Measurements from ENCODE around the gene ASTN2. TPM values are rescaled to one million over a fixed set of nuclear protein-coding genes. Genes with fewer than 3 reads are reported as not detected.

Gene ASTN2
- total and polyA plus RNA-seq, 2 experiments from 2014 or later: 7.0 to 24.6 TPM

- H3K79me2 ChIP-seq (replicated peaks; ENCODE audit: insufficient read depth): no peaks in the 10 kb centered on the region
- TF ChIP-seq NANOG (IDR thresholded peaks at IDR 0.05; ENCODE audit: borderline replicate concordance): no peak
- TF ChIP-seq STAT1 (IDR thresholded peaks at IDR 0.05; ENCODE audit: unreplicated experiment): no peak
- no peak for TF ChIP-seq JUNB (IDR thresholded peaks at IDR 0.05; ENCODE audit: unreplicated experiment)
- TF ChIP-seq POLR2AphosphoS5 (IDR thresholded peaks at IDR 0.05; ENCODE audit: low read depth): no peak
- no peak for TF ChIP-seq ZNF331 (CRISPR knock-in tag; IDR thresholded peaks at IDR 0.05; ENCODE audit: low read depth)
- TF ChIP-seq ZNF462 (CRISPR knock-in tag; IDR thresholded peaks at IDR 0.05): no peak
- TF ChIP-seq REST (IDR thresholded peaks at IDR 0.05; ENCODE audit: unreplicated experiment): no peak
- no peak for TF ChIP-seq ETS1 (IDR thresholded peaks at IDR 0.05)
- TF ChIP-seq EZH2 (IDR thresholded peaks at IDR 0.05; ENCODE audit: low read depth, unreplicated experiment): no peak
- no peak for TF ChIP-seq EZH2phosphoT487 (IDR thresholded peaks at IDR 0.05; ENCODE audit: unreplicated experiment)
- TF ChIP-seq CREB1 (CRISPR knock-in tag; IDR thresholded peaks at IDR 0.05; ENCODE audit: low read depth): no peak
- TF ChIP-seq CTCF (conservative IDR thresholded peaks at IDR 0.05; ENCODE audit: low read depth in 2 of 2): no peak
- TF ChIP-seq ZNF114 (CRISPR knock-in tag; IDR thresholded peaks at IDR 0.05): no peak
- Mint-ChIP-seq H3K9me3 (peaks cover 2% of the 10 kb centered on the region; the same call in 1 of the 3 replicates), H3K36me3 (ENCODE audit: low read depth) (no peaks in the 10 kb centered on the region), H3K27me3 (ENCODE audit: insufficient read depth, low read depth, poor library complexity) (no peaks in the 10 kb centered on the region), H3K4me1 (no peaks in the 10 kb centered on the region), H3K4me3 (no peak overlapping the region), H3K27ac (no peak overlapping the region)
- H2AFZ ChIP-seq: no peak overlapping the region
- H4K20me1 ChIP-seq (replicated peaks; ENCODE audit: insufficient read depth): no peaks in the 10 kb centered on the region
- H3F3A ChIP-seq (replicated peaks; ENCODE audit: low read depth): no peaks in the 10 kb centered on the region
- H3K4me3 ChIP-seq: no peak overlapping the region
- DNase-seq (ENCODE audit: low spot score) (no peak), ATAC-seq (no peak)
- no peaks in the 10 kb centered on the region for H3K36me3 ChIP-seq (ENCODE audit: insufficient read depth)
- H3K4me2 ChIP-seq: no peak overlapping the region
- no peak overlapping the region for H3K27ac ChIP-seq (ENCODE audit: low read depth)
- H3K27me3 ChIP-seq (ENCODE audit: insufficient read depth): no peaks in the 10 kb centered on the region
- H3K9me2 ChIP-seq (ENCODE audit: insufficient read depth): 0 out of 2 replicates have a peak, but pooled peaks cover 5% of the 10 kb centered on the region
- H3K4me1 ChIP-seq (ENCODE audit: insufficient read depth): no peaks in the 10 kb centered on the region
Observed at GRCh38 chr9:116883676-116884075, 531.2 kb downstream of the ASTN2 start.

All from GM23338 (cell line).